OCI-LY1 (cell line): ENCODE results near the gene SAFB.
"Not testable (repeated sequence)": the region's sequence is repeated elsewhere in the genome, so short reads cannot be mapped to it uniquely, and the experiment has no call there.

ENCODE experiments used
- H2AFZ ChIP-seq: fragments of 200-600 bp; sonication (generic), shearing (Covaris generic); 2 replicates; pipeline ENCODE4 v1.6.0; 2014; ENCODE audit warnings: antibody characterized with exemption, mild to moderate bottlenecking, low read length
- H3F3A ChIP-seq: fragments of 200-600 bp; sonication (generic), shearing (Covaris generic); 2 replicates; pipeline ENCODE4 v1.6.0; 2014; ENCODE audit warnings: mild to moderate bottlenecking, antibody characterized with exemption, low read length, moderate library complexity; ENCODE audit not compliant: insufficient read depth
- H3K27ac ChIP-seq: fragments of 200-600 bp; sonication (generic); 2 replicates; pipeline ENCODE4 v1.5.1; 2014; ENCODE audit warnings: low read length, mixed run types, mild to moderate bottlenecking, low read depth; ENCODE audit not compliant: poor library complexity, severe bottlenecking
- H3K27me3 ChIP-seq: fragments of 200-600 bp; sonication (generic); 2 replicates; pipeline ENCODE4 v1.6.0; 2014; ENCODE audit warnings: antibody characterized with exemption, mild to moderate bottlenecking, low read length, moderate library complexity; ENCODE audit not compliant: insufficient read depth
- H3K36me3 ChIP-seq: fragments of 200-600 bp; sonication (generic); 2 replicates; pipeline ENCODE4 v1.6.1; 2014; ENCODE audit warnings: mild to moderate bottlenecking, antibody characterized with exemption, low read length, moderate library complexity, mixed read lengths; ENCODE audit not compliant: insufficient read depth
- H3K4me1 ChIP-seq: fragments of 200-600 bp; sonication (generic); 2 replicates; pipeline ENCODE4 v1.5.1; 2014; ENCODE audit warnings: mild to moderate bottlenecking, low read length, moderate library complexity; ENCODE audit not compliant: insufficient read depth, severe bottlenecking
- H3K4me2 ChIP-seq: fragments of 200-600 bp; sonication (generic), shearing (Covaris generic); 2 replicates; pipeline ENCODE4 v1.6.1; 2014; ENCODE audit warnings: low read length
- H3K4me3 ChIP-seq: fragments of 200-600 bp; sonication (generic); 2 replicates; pipeline ENCODE4 v1.5.1; 2014; ENCODE audit warnings: low read length, low read depth, mild to moderate bottlenecking, mixed read lengths; ENCODE audit not compliant: poor library complexity, severe bottlenecking
- H3K79me2 ChIP-seq: fragments of 200-600 bp; shearing (Covaris generic); 2 replicates; pipeline ENCODE4 v1.6.1; 2016; ENCODE audit warnings: mixed run types, low read length, mixed read lengths; ENCODE audit not compliant: insufficient read depth
- H3K9ac ChIP-seq: fragments of 200-600 bp; sonication (generic), shearing (Covaris generic); 2 replicates; pipeline ENCODE4 v1.6.1; 2014; ENCODE audit warnings: mild to moderate bottlenecking, low read length, mixed read lengths
- H3K9me2 ChIP-seq: fragments of 200-600 bp; sonication (generic), shearing (Covaris generic); 2 replicates; pipeline ENCODE4 v1.6.1; 2014; ENCODE audit warnings: low read depth, mild to moderate bottlenecking, low read length, mixed read lengths
- H3K9me3 ChIP-seq: fragments of 200-600 bp; shearing (Covaris generic); 2 replicates; pipeline ENCODE4 v1.6.1; 2014; ENCODE audit warnings: low read length, mixed read lengths
- H4K20me1 ChIP-seq: fragments of 200-600 bp; sonication (generic), shearing (Covaris generic); 2 replicates; pipeline ENCODE4 v1.6.0; 2016; ENCODE audit warnings: mild to moderate bottlenecking, low read length; ENCODE audit not compliant: insufficient read depth
- CTCF ChIP-seq: fragments of 200-600 bp; sonication (generic), shearing (Covaris generic); IDR thresholded peaks from 2 replicates; pipeline ENCODE4 v1.5.1; 2017; ENCODE audit warnings: mild to moderate bottlenecking, antibody characterized with exemption, low read length, moderate library complexity, mixed read lengths
- EZH2 ChIP-seq: fragments of 200-600 bp; sonication (generic), shearing (Covaris generic); IDR thresholded peaks from 2 replicates; pipeline ENCODE4 v1.8.0; 2017; ENCODE audit warnings: borderline replicate concordance, mixed run types, mild to moderate bottlenecking, antibody characterized with exemption, low read length, moderate library complexity, mixed read lengths

SAFB gene

GRCh38 chr19:5608291-5608690 lies 14.6 kb upstream of the SAFB start:
- peaks cover 92% of the 10 kb centered on the region for H3K36me3 ChIP-seq

DNA sequence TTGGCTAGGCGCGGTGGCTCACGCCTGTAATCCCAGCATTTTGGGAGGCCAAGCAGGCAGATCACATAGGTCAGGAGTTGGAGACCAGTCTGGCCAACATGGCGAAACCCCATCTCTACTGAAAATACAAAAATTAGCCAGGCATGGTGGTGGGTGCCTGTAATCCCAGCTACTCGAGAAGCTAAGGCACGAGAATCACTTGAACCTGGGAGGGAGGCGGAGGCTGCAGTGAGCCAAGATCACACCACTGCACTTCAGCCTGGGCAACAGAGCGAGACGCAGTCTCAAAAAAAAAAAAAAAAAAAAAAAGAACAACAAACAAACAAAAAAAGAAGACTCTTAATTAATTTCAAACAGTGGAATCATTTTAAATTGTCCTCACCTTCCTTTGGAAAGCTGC lies 14.1 kb upstream of the SAFB start:
- not testable (repeated sequence) for H3K9ac ChIP-seq, H3K4me3 ChIP-seq, H2AFZ ChIP-seq, H4K20me1 ChIP-seq, H3F3A ChIP-seq, H3K9me3 ChIP-seq, H3K9me2 ChIP-seq, H3K4me1 ChIP-seq, H3K27ac ChIP-seq, H3K27me3 ChIP-seq, H3K4me2 ChIP-seq
- Histone ChIP-seq H3K79me2 (0 out of 2 replicates have a peak, but pooled peaks cover 14% of the 10 kb centered on the region), H3K36me3 (peaks cover 92% of the 10 kb centered on the region)

More at GRCh38 chr19:5608291-5608690, 14.6 kb upstream of the SAFB start:
- Histone ChIP-seq H3K4me3 (no peak overlapping the region), H3K4me1 (no peaks in the 10 kb centered on the region), H3K27ac (no peak overlapping the region), H4K20me1 (no peaks in the 10 kb centered on the region), H3K79me2 (0 out of 2 replicates have a peak, but pooled peaks cover 14% of the 10 kb centered on the region), H3F3A (no peaks in the 10 kb centered on the region), H3K27me3 (no peaks in the 10 kb centered on the region), H3K9ac (no peak overlapping the region), H3K9me2 (no peaks in the 10 kb centered on the region), H3K9me3 (no peaks in the 10 kb centered on the region), H3K4me2 (no peak overlapping the region), H2AFZ (no peak overlapping the region)
- TF ChIP-seq EZH2 (no peak), CTCF (no peak)

DNA sequence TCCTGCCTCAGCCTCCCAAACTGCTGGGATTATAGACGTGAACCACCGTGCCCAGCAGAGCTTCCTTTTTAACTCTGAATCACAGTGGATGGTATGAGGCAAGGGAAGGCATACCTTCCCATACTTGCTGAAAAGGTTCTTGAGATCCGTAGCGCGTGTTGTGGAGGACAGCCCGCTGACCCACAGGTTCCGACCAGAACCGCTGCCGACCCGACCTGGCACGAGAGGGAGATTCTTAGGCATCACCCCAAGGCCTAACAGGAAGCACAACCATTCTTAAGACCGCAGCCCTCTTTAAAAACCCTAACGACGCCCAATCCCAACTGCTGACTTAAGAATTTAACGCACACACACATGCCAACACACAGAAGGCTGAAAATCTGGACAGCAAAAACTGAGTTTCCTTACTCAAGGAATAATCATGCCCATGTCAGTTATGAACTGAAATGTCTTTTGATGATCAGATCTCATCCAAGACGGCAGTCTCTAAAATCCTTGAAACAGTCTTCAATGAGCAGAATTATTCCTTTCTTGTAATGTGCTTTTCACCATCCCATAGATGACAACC lies 12.9 kb upstream of the SAFB start:
- Histone ChIP-seq H3K9ac (no peak overlapping the region), H4K20me1 (no peaks in the 10 kb centered on the region)

More for the DNA sequence above, 12.9 kb upstream of the SAFB start:
- Histone ChIP-seq H2AFZ (no peak overlapping the region), H3F3A (no peaks in the 10 kb centered on the region), H3K4me3 (no peak overlapping the region), H3K4me1 (no peaks in the 10 kb centered on the region), H3K9me3 (no peaks in the 10 kb centered on the region), H3K27ac (no peak overlapping the region), H3K36me3 (peaks cover 92% of the 10 kb centered on the region), H3K4me2 (no peak overlapping the region), H3K79me2 (0 out of 2 replicates have a peak, but pooled peaks cover 14% of the 10 kb centered on the region), H3K9me2 (no peaks in the 10 kb centered on the region), H3K27me3 (no peaks in the 10 kb centered on the region)
- TF ChIP-seq CTCF = no peak
- TF ChIP-seq EZH2 = no peak
